ENCODE results near the gene MAGEB6. TPM values are rescaled to one million over a fixed set of nuclear protein-coding genes. Genes with fewer than 3 reads are reported as not detected.

MAGEB6 gene
- total and polyA plus RNA-seq, 2 donors (not counting 1 experiment from before 2014, with no cell fraction given): not detected

DNA sequence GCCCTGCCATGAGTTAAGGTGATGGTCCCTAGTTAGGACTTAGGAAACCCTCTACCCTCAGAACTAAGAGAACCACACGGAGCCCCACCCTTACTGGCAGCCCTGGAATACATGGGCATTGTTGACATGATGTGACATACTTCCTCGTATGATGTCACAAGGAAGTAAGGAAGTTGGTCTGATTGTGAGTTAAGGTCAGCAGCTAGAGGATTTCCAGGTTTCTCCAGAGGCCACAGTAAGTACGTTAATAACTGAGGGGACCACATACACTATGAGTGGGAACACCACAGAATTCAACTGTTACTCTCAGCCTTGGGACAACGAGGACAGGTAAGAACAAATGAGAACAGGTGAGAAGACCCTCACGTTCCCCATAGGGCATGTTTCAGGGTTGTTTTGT is 23.6 kb downstream of the MAGEB6 start, which contains the start of gene MAGEB5:
Gene MAGEB5, plus strand, starts transcription at position 301 of the 400 bp plus-strand sequence. CDS start 1,133 bp downstream, outside the sequence.
- TF ChIP-seq EZH2 (IDR thresholded peaks at IDR 0.05; ENCODE audit: low read length, missing control alignments): no peak
- TF ChIP-seq, protein P1, sequence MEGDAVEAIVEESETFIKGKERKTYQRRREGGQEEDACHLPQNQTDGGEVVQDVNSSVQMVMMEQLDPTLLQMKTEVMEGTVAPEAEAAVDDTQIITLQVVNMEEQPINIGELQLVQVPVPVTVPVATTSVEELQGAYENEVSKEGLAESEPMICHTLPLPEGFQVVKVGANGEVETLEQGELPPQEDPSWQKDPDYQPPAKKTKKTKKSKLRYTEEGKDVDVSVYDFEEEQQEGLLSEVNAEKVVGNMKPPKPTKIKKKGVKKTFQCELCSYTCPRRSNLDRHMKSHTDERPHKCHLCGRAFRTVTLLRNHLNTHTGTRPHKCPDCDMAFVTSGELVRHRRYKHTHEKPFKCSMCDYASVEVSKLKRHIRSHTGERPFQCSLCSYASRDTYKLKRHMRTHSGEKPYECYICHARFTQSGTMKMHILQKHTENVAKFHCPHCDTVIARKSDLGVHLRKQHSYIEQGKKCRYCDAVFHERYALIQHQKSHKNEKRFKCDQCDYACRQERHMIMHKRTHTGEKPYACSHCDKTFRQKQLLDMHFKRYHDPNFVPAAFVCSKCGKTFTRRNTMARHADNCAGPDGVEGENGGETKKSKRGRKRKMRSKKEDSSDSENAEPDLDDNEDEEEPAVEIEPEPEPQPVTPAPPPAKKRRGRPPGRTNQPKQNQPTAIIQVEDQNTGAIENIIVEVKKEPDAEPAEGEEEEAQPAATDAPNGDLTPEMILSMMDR (conservative IDR thresholded peaks at IDR 0.05 in 1 of 2, IDR thresholded peaks at IDR 0.05 in 1 of 2; ENCODE audit: low read depth in 1 of 2, low read length in 2 of 2): no peak
- H3K4me3 ChIP-seq (replicated peaks in 1 of 4; ENCODE audit: control extremely low read depth in 1 of 4, insufficient read depth in 1 of 4, low read depth in 3 of 4, low read length in 4 of 4): no peak within 1 kb of the TSS
- DNase-seq (ENCODE audit: low read depth in 2 of 2): no peak
- no peak within 1 kb of the TSS for H3K9ac ChIP-seq (ENCODE audit: insufficient read depth, low read length)
- H3K27ac ChIP-seq (ENCODE audit: insufficient read depth, low read length): no peak within 1 kb of the TSS
- no peaks in the 10 kb centered on the region for H3K9me3 ChIP-seq (ENCODE audit: control insufficient read depth, insufficient read depth, low read depth, low read length)
- no peaks in the 10 kb centered on the region for H3K36me3 ChIP-seq (ENCODE audit: control insufficient read depth, insufficient read depth, low read length)
- H3K4me1 ChIP-seq (ENCODE audit: control insufficient read depth, extremely low read depth, insufficient read depth, low read length): no peaks in the 10 kb centered on the region
- no peaks in the 10 kb centered on the region for H4K20me1 ChIP-seq (ENCODE audit: control insufficient read depth, extremely low read depth, insufficient read depth, low read length)
- no peaks in the 10 kb centered on the region for H3K79me2 ChIP-seq (ENCODE audit: control insufficient read depth, insufficient read depth, low read length)
- H2AFZ ChIP-seq (ENCODE audit: low read length): no peak within 1 kb of the TSS
- H3K27me3 ChIP-seq (ENCODE audit: control insufficient read depth, insufficient read depth, low read length): no peaks in the 10 kb centered on the region
- H3K4me2 ChIP-seq (ENCODE audit: extremely low read depth, insufficient read depth, low read length): no peak within 1 kb of the TSS

DNA sequence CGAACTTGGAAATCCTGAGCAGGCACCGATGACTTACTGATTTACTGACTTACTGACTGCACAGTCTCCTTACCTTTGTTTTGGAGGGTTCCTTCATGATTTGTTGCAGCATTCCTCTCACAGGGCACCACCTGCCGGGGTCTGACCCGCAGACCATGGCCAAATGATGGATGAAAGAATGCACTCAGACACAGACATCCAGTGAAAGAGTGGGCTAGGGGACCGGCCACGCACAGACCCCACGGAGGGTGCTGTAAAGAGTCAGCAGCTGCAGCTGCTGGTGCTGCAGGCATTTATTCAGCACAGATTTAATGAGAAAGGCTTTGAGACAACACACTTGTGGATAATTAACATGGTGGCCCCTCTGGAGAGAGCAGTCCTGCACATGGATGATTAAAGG is 27.1 kb downstream of the MAGEB6 start:
- Histone ChIP-seq H3K27me3 (ENCODE audit: control insufficient read depth, insufficient read depth, low read length) (no peaks in the 10 kb centered on the region), H3K36me3 (ENCODE audit: control insufficient read depth, insufficient read depth, low read length) (no peaks in the 10 kb centered on the region), H3K27ac (ENCODE audit: insufficient read depth, low read length) (no peak overlapping the region), H3K4me2 (ENCODE audit: extremely low read depth, insufficient read depth, low read length) (no peak overlapping the region), H4K20me1 (ENCODE audit: control insufficient read depth, extremely low read depth, insufficient read depth, low read length) (no peaks in the 10 kb centered on the region), H3K9ac (ENCODE audit: insufficient read depth, low read length) (no peak overlapping the region), H3K4me3 (replicated peaks in 1 of 4; ENCODE audit: control extremely low read depth in 1 of 4, insufficient read depth in 1 of 4, low read depth in 3 of 4, low read length in 4 of 4) (no peak overlapping the region), H3K79me2 (ENCODE audit: control insufficient read depth, insufficient read depth, low read length) (no peaks in the 10 kb centered on the region), H2AFZ (ENCODE audit: low read length) (no peak overlapping the region), H3K4me1 (ENCODE audit: control insufficient read depth, extremely low read depth, insufficient read depth, low read length) (no peaks in the 10 kb centered on the region), H3K9me3 (ENCODE audit: control insufficient read depth, insufficient read depth, low read depth, low read length) (no peaks in the 10 kb centered on the region)
- DNase-seq (ENCODE audit: low read depth in 2 of 2): no peak
- no peak for TF ChIP-seq EZH2 (IDR thresholded peaks at IDR 0.05; ENCODE audit: low read length, missing control alignments)
- TF ChIP-seq, protein P1 (conservative IDR thresholded peaks at IDR 0.05 in 1 of 2, IDR thresholded peaks at IDR 0.05 in 1 of 2; ENCODE audit: low read depth in 1 of 2, low read length in 2 of 2): no peak

GRCh38 chrX:26234177-26234576 is 41.9 kb downstream of the MAGEB6 start:
- Histone ChIP-seq H3K27ac (ENCODE audit: insufficient read depth, low read length) (no peak overlapping the region), H3K4me2 (ENCODE audit: extremely low read depth, insufficient read depth, low read length) (no peak overlapping the region), H3K9me3 (ENCODE audit: control insufficient read depth, insufficient read depth, low read depth, low read length) (no peaks in the 10 kb centered on the region), H3K9ac (ENCODE audit: insufficient read depth, low read length) (no peak overlapping the region), H3K4me3 (replicated peaks in 1 of 4; ENCODE audit: control extremely low read depth in 1 of 4, insufficient read depth in 1 of 4, low read depth in 3 of 4, low read length in 4 of 4) (no peak overlapping the region), H3K79me2 (ENCODE audit: control insufficient read depth, insufficient read depth, low read length) (no peaks in the 10 kb centered on the region), H3K27me3 (ENCODE audit: control insufficient read depth, insufficient read depth, low read length) (no peaks in the 10 kb centered on the region), H2AFZ (ENCODE audit: low read length) (no peak overlapping the region), H4K20me1 (ENCODE audit: control insufficient read depth, extremely low read depth, insufficient read depth, low read length) (no peaks in the 10 kb centered on the region), H3K36me3 (ENCODE audit: control insufficient read depth, insufficient read depth, low read length) (no peaks in the 10 kb centered on the region), H3K4me1 (ENCODE audit: control insufficient read depth, extremely low read depth, insufficient read depth, low read length) (no peaks in the 10 kb centered on the region)
- DNase-seq (ENCODE audit: low read depth in 2 of 2): no peak
- TF ChIP-seq EZH2 (IDR thresholded peaks at IDR 0.05; ENCODE audit: low read length, missing control alignments): no peak
- TF ChIP-seq, protein P1 (conservative IDR thresholded peaks at IDR 0.05 in 1 of 2, IDR thresholded peaks at IDR 0.05 in 1 of 2; ENCODE audit: low read depth in 1 of 2, low read length in 2 of 2): no peak

Other genes with a start within 250 kb of the MAGEB6 start
- gene MAGEB18, start 54.1 kb upstream of the MAGEB6 start, total RNA-seq: not detected in 2 replicates
- not detected in 2 replicates for gene MAGEB18, start 54.1 kb upstream of the MAGEB6 start, polyA plus RNA-seq
- gene MAGEB6B, start 31.8 kb upstream of the MAGEB6 start, total RNA-seq: not detected in 2 replicates
- gene MAGEB6B, start 31.8 kb upstream of the MAGEB6 start, polyA plus RNA-seq: not detected in 2 replicates
- not detected in 2 replicates for gene MAGEB5, start 23.7 kb downstream of the MAGEB6 start, total RNA-seq
- gene MAGEB5, start 23.7 kb downstream of the MAGEB6 start, polyA plus RNA-seq: not detected in 2 replicates